ENCODE results near the gene MAU2. TPM values are rescaled to one million over a fixed set of nuclear protein-coding genes. Genes with fewer than 3 reads are reported as not detected.

The MAU2 gene
- polyA plus RNA-seq, 1 experiment, result 14.7 TPM

DNA sequence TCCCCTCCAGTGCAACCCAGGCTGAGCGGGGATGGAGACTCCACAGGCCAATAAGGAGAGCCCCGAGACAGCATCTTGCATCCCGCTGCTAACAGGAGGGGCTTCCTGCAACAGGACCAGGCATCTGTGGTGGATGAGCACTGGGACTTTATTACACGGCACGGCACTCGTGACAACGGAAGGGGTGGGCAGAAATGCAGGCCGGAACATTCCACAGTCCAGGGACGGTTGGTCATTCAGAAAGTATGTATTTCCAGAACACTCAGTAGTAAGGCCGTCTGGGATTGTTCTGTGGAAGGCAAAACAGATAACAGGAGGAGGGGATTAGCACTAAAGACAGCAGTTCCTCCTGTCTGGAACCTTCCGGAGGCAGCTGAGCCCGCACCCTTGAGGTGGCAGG is 44.2 kb upstream of the MAU2 start:
- ChIA-PET POLR2A (interaction anchor here (0.6 kb wide), 1 partner anchor 17 kb away, joined by 3 read pairs; no protein-coding TSS in a partner anchor), CTCF (no interaction called here)
- TF ChIP-seq, protein P1, sequence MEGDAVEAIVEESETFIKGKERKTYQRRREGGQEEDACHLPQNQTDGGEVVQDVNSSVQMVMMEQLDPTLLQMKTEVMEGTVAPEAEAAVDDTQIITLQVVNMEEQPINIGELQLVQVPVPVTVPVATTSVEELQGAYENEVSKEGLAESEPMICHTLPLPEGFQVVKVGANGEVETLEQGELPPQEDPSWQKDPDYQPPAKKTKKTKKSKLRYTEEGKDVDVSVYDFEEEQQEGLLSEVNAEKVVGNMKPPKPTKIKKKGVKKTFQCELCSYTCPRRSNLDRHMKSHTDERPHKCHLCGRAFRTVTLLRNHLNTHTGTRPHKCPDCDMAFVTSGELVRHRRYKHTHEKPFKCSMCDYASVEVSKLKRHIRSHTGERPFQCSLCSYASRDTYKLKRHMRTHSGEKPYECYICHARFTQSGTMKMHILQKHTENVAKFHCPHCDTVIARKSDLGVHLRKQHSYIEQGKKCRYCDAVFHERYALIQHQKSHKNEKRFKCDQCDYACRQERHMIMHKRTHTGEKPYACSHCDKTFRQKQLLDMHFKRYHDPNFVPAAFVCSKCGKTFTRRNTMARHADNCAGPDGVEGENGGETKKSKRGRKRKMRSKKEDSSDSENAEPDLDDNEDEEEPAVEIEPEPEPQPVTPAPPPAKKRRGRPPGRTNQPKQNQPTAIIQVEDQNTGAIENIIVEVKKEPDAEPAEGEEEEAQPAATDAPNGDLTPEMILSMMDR (IDR thresholded peaks at IDR 0.05; ENCODE audit: low read depth, low read length), result no peak
- no peak overlapping the region for H3K4me3 ChIP-seq (ENCODE audit: low read depth, low read length)
- H3K27ac ChIP-seq (ENCODE audit: low read depth, low read length), result peak overlapping the region; percentile 47
- DNase-seq (ENCODE audit: low read depth, low spot score), result peak; percentile 29
- H3K9me3 ChIP-seq (ENCODE audit: control insufficient read depth, insufficient read depth, low read length), result no peaks in the 10 kb centered on the region; the same call in 1 of the 2 replicates
- H3K27me3 ChIP-seq (ENCODE audit: control insufficient read depth, insufficient read depth, low read length), result no peaks in the 10 kb centered on the region

DNA sequence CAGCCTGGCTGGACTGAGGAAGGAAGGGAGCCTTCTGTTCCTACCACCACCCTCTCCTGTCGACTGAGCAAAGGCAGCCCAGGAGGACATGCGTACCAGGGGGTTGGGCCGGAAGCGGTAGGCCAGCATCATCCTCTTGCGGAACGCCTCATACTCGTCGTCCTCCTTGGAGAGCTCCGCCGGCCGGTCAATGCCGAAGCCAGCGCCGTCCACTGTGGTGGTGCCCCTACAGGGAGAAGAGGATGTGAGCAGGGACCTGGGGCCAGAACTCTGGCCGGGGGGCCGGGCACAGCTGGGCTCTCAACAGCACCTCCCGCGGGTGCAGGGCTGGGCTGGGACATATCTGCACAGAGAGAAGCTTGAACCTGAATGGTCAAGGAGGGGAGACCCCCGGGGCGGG is 43.8 kb upstream of the MAU2 start:
- peak overlapping the region; percentile 47 for H3K27ac ChIP-seq (ENCODE audit: low read depth, low read length)
- ChIA-PET POLR2A (no interaction called here), CTCF (no interaction called here)
- H3K9me3 ChIP-seq (ENCODE audit: control insufficient read depth, insufficient read depth, low read length), result no peaks in the 10 kb centered on the region; the same call in 1 of the 2 replicates
- no peak for DNase-seq (ENCODE audit: low read depth, low spot score)
- TF ChIP-seq, protein P1 (IDR thresholded peaks at IDR 0.05; ENCODE audit: low read depth, low read length), result no peak
- no peak overlapping the region for H3K4me3 ChIP-seq (ENCODE audit: low read depth, low read length)
- no peaks in the 10 kb centered on the region for H3K27me3 ChIP-seq (ENCODE audit: control insufficient read depth, insufficient read depth, low read length)

DNA sequence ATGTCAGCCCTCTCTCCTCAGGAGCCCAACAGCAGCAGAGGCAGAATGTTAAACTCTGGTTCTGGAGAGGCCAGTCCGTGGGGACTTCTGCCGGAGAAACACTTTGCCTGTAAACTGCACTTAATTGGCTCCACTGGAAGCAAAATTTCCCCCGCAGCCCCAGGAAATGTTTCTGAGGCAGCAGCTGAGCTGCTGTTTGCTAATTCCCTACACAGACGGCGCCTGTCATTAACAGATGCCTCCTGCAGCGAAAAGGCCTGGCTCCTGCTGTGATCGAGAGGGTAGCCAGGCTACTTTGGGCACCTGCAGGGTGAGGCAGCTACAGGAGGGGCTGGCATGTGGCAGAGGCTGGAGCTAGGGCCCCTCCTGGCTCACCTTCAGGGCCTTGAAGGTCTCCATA is 42.3 kb upstream of the MAU2 start:
- no peak overlapping the region for H3K4me3 ChIP-seq (ENCODE audit: low read depth, low read length)
- POLR2A ChIA-PET, result no interaction called here
- CTCF ChIA-PET, result no interaction called here
- H3K27me3 ChIP-seq (ENCODE audit: control insufficient read depth, insufficient read depth, low read length), result no peaks in the 10 kb centered on the region
- H3K27ac ChIP-seq (ENCODE audit: low read depth, low read length), result no peak overlapping the region
- no peaks in the 10 kb centered on the region; the same call in 1 of the 2 replicates for H3K9me3 ChIP-seq (ENCODE audit: control insufficient read depth, insufficient read depth, low read length)
- TF ChIP-seq, protein P1 (IDR thresholded peaks at IDR 0.05; ENCODE audit: low read depth, low read length), result no peak
- no peak for DNase-seq (ENCODE audit: low read depth, low spot score)

DNA sequence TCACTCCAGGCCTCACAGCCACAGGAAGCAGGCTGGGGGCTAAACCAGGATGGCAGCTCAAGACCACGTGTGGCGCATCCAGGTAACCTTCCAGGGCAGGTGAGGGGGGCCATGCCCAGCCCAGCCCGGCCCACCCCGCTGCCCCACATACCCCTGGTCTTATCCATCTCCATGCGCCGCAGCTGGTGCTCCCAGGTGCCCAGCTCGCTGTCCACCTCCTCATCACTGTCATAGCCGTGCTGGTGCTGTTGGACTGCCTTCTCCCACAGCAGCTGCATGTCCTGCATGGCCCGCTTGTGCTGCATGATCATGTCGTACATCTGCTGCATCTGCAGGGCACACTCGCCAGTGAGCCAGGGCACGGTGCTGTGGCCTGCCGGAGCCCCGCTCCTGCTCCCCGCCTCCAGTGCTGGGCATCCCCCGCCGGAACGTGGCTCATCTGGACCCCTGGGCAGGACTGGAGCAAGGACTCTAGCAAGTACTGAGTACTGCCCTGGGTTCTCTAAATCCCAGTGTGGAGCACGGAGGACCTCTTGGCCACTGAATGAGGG is 41.5 kb upstream of the MAU2 start:
- H3K9me3 ChIP-seq (ENCODE audit: control insufficient read depth, insufficient read depth, low read length), result no peaks in the 10 kb centered on the region; the same call in 1 of the 2 replicates
- DNase-seq (ENCODE audit: low read depth, low spot score), result no peak
- ChIA-PET POLR2A (no interaction called here), CTCF (no interaction called here)
- H3K27ac ChIP-seq (ENCODE audit: low read depth, low read length), result no peak overlapping the region
- TF ChIP-seq, protein P1 (IDR thresholded peaks at IDR 0.05; ENCODE audit: low read depth, low read length), result no peak
- no peaks in the 10 kb centered on the region for H3K27me3 ChIP-seq (ENCODE audit: control insufficient read depth, insufficient read depth, low read length)
- no peak overlapping the region for H3K4me3 ChIP-seq (ENCODE audit: low read depth, low read length)

DNA sequence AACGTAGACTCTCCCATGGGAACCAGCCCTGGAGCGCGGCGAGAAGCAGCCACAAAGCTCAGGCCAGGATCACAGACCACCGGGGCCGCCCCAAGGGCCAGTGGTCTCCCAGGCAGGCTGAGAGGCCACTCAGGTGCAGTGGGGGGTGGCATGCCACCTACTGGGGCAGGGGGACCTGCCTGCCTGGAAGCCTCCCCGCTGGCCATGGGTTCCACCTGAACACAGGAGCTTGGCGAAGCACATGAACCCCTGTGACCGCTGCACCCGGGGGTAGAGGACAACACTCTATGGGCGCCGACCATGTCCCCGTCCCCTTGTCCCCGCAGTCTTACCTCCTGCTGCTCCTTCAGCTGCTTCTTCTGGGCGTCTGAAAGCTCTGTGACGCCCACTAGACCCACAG is 40.8 kb upstream of the MAU2 start:
- Histone ChIP-seq H3K9me3 (ENCODE audit: control insufficient read depth, insufficient read depth, low read length) (no peaks in the 10 kb centered on the region; the same call in 1 of the 2 replicates), H3K27me3 (ENCODE audit: control insufficient read depth, insufficient read depth, low read length) (no peaks in the 10 kb centered on the region), H3K27ac (ENCODE audit: low read depth, low read length) (no peak overlapping the region), H3K4me3 (ENCODE audit: low read depth, low read length) (no peak overlapping the region)
- POLR2A ChIA-PET, result no interaction called here
- DNase-seq (ENCODE audit: low read depth, low spot score), result no peak
- TF ChIP-seq, protein P1 (IDR thresholded peaks at IDR 0.05; ENCODE audit: low read depth, low read length), result no peak
- CTCF ChIA-PET, result no interaction called here

Measured in AG04450 (cell line).